A549 treated with AZD2906 at 1 μM for 4 hours (cell line): ENCODE measurements around the gene ESRRG. TPM values are rescaled to one million over a fixed set of nuclear protein-coding genes. Genes with fewer than 3 reads are reported as not detected.

Source experiments
- total RNA-seq: library from RNA; stranded (reverse); fragments of 200-300 nt; extraction: Qiagen RNA extraction; gene quantifications from 5 replicates; pipeline ENCODE4 v1.2.3, GENCODE V29; 2022

The ESRRG gene
- not detected in 5 replicates for total RNA-seq

GRCh38 chr1:216723274-216723780, at the start of gene ESRRG:
Gene ESRRG (minus strand): TSS chr1:216723429. CDS start chr1:216723299, 130 bp downstream.

